Activated T-cell treated with anti-CD3 and anti-CD28 coated beads, Interleukin-2, amount 50 U/mL, for 1 hour (primary cell): Measurements from ENCODE around the gene RPH3AL.

Experiments used
- DNase-seq: peaks from one replicate; pipeline ENCODE4 v3.0.0-alpha.2; 2020

The RPH3AL gene

GRCh38 chr17:352421-353212, at the start of gene RPH3AL:
RPH3AL (minus strand) TSS chr17:352807; CDS start chr17:327543, 25,264 bp downstream.
- DNase-seq, result no peak

GRCh38 chr17:400257-400656, 47.6 kb upstream of the RPH3AL start:
- DNase-seq, result no peak

- DNase-seq, result no peak
Measured at GRCh38 chr17:396788-397187, 44.2 kb upstream of the RPH3AL start.

GRCh38 chr17:395974-396373, 43.4 kb upstream of the RPH3AL start:
- no peak for DNase-seq

- DNase-seq, result no peak
Measured at GRCh38 chr17:395179-395578, 42.6 kb upstream of the RPH3AL start.

- DNase-seq, result no peak
Measured at GRCh38 chr17:394718-395095, 42.1 kb upstream of the RPH3AL start.

- DNase-seq, result no peak
Measured at GRCh38 chr17:393806-394717, 41.5 kb upstream of the RPH3AL start.

- DNase-seq, result no peak
Measured at GRCh38 chr17:391850-392249, 39.2 kb upstream of the RPH3AL start.

GRCh38 chr17:390025-390424, 37.4 kb upstream of the RPH3AL start:
- DNase-seq, result no peak

GRCh38 chr17:388087-388486, 35.5 kb upstream of the RPH3AL start:
- DNase-seq, result no peak

GRCh38 chr17:386141-386876, 33.7 kb upstream of the RPH3AL start:
- peak; percentile 79 for DNase-seq

- DNase-seq, result no peak
Measured at GRCh38 chr17:385836-386140, 33.2 kb upstream of the RPH3AL start.

GRCh38 chr17:385178-385835, 32.7 kb upstream of the RPH3AL start:
- DNase-seq, result peak; percentile 34

- DNase-seq, result no peak
Measured at GRCh38 chr17:384622-385177, 32.1 kb upstream of the RPH3AL start.

GRCh38 chr17:383771-384621, 31.4 kb upstream of the RPH3AL start:
- DNase-seq, result no peak

GRCh38 chr17:382644-383533, 30.3 kb upstream of the RPH3AL start:
- no peak for DNase-seq

GRCh38 chr17:381941-382643, 29.5 kb upstream of the RPH3AL start:
- DNase-seq, result no peak

- DNase-seq, result no peak
Measured at GRCh38 chr17:381516-381915, 28.9 kb upstream of the RPH3AL start.

- no peak for DNase-seq
Measured at GRCh38 chr17:379531-380465, 27.2 kb upstream of the RPH3AL start.
